ENCODE results near the gene SETD6. TPM values are rescaled to one million over a fixed set of nuclear protein-coding genes. Genes with fewer than 3 reads are reported as not detected.

Gene SETD6
- total RNA-seq, 1 experiment from 2014 or later: 19.5 TPM

GRCh38 chr16:58516768-58517107 lies 1.4 kb downstream of the SETD6 start:
- Mint-ChIP-seq H3K4me1 (ENCODE audit: insufficient read depth, unreplicated experiment) (peaks cover 6% of the 10 kb centered on the region), H3K4me3 (ENCODE audit: unreplicated experiment) (peak overlapping the region; percentile 93), H3K27ac (ENCODE audit: low read depth, unreplicated experiment) (no peak overlapping the region), H3K27me3 (ENCODE audit: insufficient read depth, unreplicated experiment) (no peaks in the 10 kb centered on the region), H3K9me3 (ENCODE audit: unreplicated experiment) (no peaks in the 10 kb centered on the region), H3K36me3 (ENCODE audit: insufficient read depth, unreplicated experiment) (peaks cover 66% of the 10 kb centered on the region)
- TF ChIP-seq CTCF (IDR thresholded peaks at IDR 0.05; ENCODE audit: unreplicated experiment): no peak
- no peak for DNase-seq (ENCODE audit: unreplicated experiment)
- intact Hi-C loops (cut with micrococcal nuclease): no loop called here
- BruUV-seq (replicated peaks): no TSS peak
- CTCF ChIA-PET: interaction anchor here (0.6 to 4.5 kb wide), 2 partner anchors 144 to 179 kb away, joined by 4 to 21 read pairs; no protein-coding TSS in a partner anchor
- POLR2A ChIA-PET: interaction anchor here (0.7 to 1.9 kb wide), 4 partner anchors 29 to 356 kb away, joined by 3 to 5 read pairs (median 3); partner anchors contain the start of gene CNOT1

- POLR2A ChIA-PET: interaction anchor here (0.6 to 1.9 kb wide), 5 partner anchors 10 to 210 kb away, joined by 3 to 7 read pairs (median 4); no protein-coding TSS in a partner anchor
- no peak for DNase-seq (ENCODE audit: unreplicated experiment)
- TSS peak; percentile 18 for BruUV-seq (replicated peaks)
- no peak for TF ChIP-seq CTCF (IDR thresholded peaks at IDR 0.05; ENCODE audit: unreplicated experiment)
- peak overlapping the region; percentile 63 for H3K27ac Mint-ChIP-seq (ENCODE audit: low read depth, unreplicated experiment)
- H3K4me1 Mint-ChIP-seq (ENCODE audit: insufficient read depth, unreplicated experiment): peaks cover 6% of the 10 kb centered on the region
- intact Hi-C loops (cut with micrococcal nuclease): no loop called here
- H3K27me3 Mint-ChIP-seq (ENCODE audit: insufficient read depth, unreplicated experiment): no peaks in the 10 kb centered on the region
- H3K36me3 Mint-ChIP-seq (ENCODE audit: insufficient read depth, unreplicated experiment): peaks cover 82% of the 10 kb centered on the region
- CTCF ChIA-PET: interaction anchor here (0.5 to 4.5 kb wide), 7 partner anchors 23 to 746 kb away, joined by 3 to 21 read pairs (median 4); no protein-coding TSS in a partner anchor
- H3K4me3 Mint-ChIP-seq (ENCODE audit: unreplicated experiment): no peak overlapping the region
- H3K9me3 Mint-ChIP-seq (ENCODE audit: unreplicated experiment): no peaks in the 10 kb centered on the region
Measured at GRCh38 chr16:58518083-58518979, 3.0 kb downstream of the SETD6 start.

- Mint-ChIP-seq H3K4me3 (ENCODE audit: unreplicated experiment) (no peak overlapping the region), H3K27ac (ENCODE audit: low read depth, unreplicated experiment) (no peak overlapping the region), H3K36me3 (ENCODE audit: insufficient read depth, unreplicated experiment) (peaks cover 89% of the 10 kb centered on the region), H3K4me1 (ENCODE audit: insufficient read depth, unreplicated experiment) (peaks cover 2% of the 10 kb centered on the region), H3K27me3 (ENCODE audit: insufficient read depth, unreplicated experiment) (no peaks in the 10 kb centered on the region), H3K9me3 (ENCODE audit: unreplicated experiment) (no peaks in the 10 kb centered on the region)
- ChIA-PET CTCF (interaction anchor here (0.5 to 4.5 kb wide), 4 partner anchors 79 to 182 kb away, joined by 3 to 21 read pairs (median 6); no protein-coding TSS in a partner anchor), POLR2A (interaction anchor here (1.1 to 1.9 kb wide), 4 partner anchors 9 to 59 kb away, joined by 4 to 7 read pairs (median 5); no protein-coding TSS in a partner anchor)
- DNase-seq (ENCODE audit: unreplicated experiment): no peak
- BruUV-seq (replicated peaks): no TSS peak
- no peak for TF ChIP-seq CTCF (IDR thresholded peaks at IDR 0.05; ENCODE audit: unreplicated experiment)
- intact Hi-C loops (cut with micrococcal nuclease): no loop called here
Measured at GRCh38 chr16:58518980-58519368, 3.7 kb downstream of the SETD6 start.

- CTCF ChIA-PET: interaction anchor here (0.6 to 4.5 kb wide), 4 partner anchors 26 to 182 kb away, joined by 3 to 21 read pairs (median 6); no protein-coding TSS in a partner anchor
- Mint-ChIP-seq H3K9me3 (ENCODE audit: unreplicated experiment) (no peaks in the 10 kb centered on the region), H3K36me3 (ENCODE audit: insufficient read depth, unreplicated experiment) (peaks cover 96% of the 10 kb centered on the region), H3K4me3 (ENCODE audit: unreplicated experiment) (no peak overlapping the region), H3K27ac (ENCODE audit: low read depth, unreplicated experiment) (no peak overlapping the region), H3K27me3 (ENCODE audit: insufficient read depth, unreplicated experiment) (no peaks in the 10 kb centered on the region), H3K4me1 (ENCODE audit: insufficient read depth, unreplicated experiment) (no peaks in the 10 kb centered on the region)
- intact Hi-C loops (cut with micrococcal nuclease): no loop called here
- no TSS peak for BruUV-seq (replicated peaks)
- no peak for TF ChIP-seq CTCF (IDR thresholded peaks at IDR 0.05; ENCODE audit: unreplicated experiment)
- no peak for DNase-seq (ENCODE audit: unreplicated experiment)
- POLR2A ChIA-PET: interaction anchor here (1.5 kb wide), 2 partner anchors 10 to 58 kb away, joined by 4 to 5 read pairs; no protein-coding TSS in a partner anchor
Measured at GRCh38 chr16:58519707-58520106, 4.4 kb downstream of the SETD6 start.

Data from MCF 10A (cell line).